Transverse colon (tissue), 4 donors: ENCODE measurements around the gene NEDD4L.

ENCODE experiments used
- CTCF ChIP-seq, 5 experiments: fragments of 200-600 bp in 3 of 5; fragments of 450-650 bp in 2 of 5; sonication (generic) in 3 of 5; IDR thresholded peaks; 1 replicate in 2 of 5; 2 replicates in 3 of 5; pipeline ENCODE4 v1.5.1; 2016 to 2017; ENCODE audit warnings: antibody characterized with exemption in 5 of 5, inconsistent platforms in 3 of 5, mild to moderate bottlenecking in 2 of 5, moderate library complexity in 1 of 5
- POLR2A ChIP-seq: fragments of 450-650 bp; IDR thresholded peaks from one replicate; pipeline ENCODE4 v1.6.1; 2016; ENCODE audit warnings: antibody characterized with exemption, mild to moderate bottlenecking, moderate library complexity
- POLR2AphosphoS5 ChIP-seq, 3 donors: sonication (generic); formaldehyde crosslinking; IDR thresholded peaks; one replicate each; pipeline ENCODE4 v1.6.1; 2016; ENCODE audit warnings: antibody characterized with exemption in 3 of 3

- no peak for TF ChIP-seq CTCF (IDR thresholded peaks at IDR 0.05)
- TF ChIP-seq POLR2AphosphoS5 (IDR thresholded peaks at IDR 0.05) = no peak
- no peak for TF ChIP-seq POLR2A
These were observed 169.4 kb downstream of the NEDD4L start for GRCh38 chr18:58213440-58213839.
